HCT116 (cell line): ENCODE results near the gene STRBP. TPM values are rescaled to one million over a fixed set of nuclear protein-coding genes. Genes with fewer than 3 reads are reported as not detected.

Experiments
- ATAC-seq: fragments of 200-7000 bp; cut with Tn5 transposase; 2 replicates; pipeline ENCODE4 v1.9.1; 2020; ENCODE audit warnings: mild to moderate bottlenecking, moderate library complexity
- BruUV-seq: library from RNA; stranded (reverse); fragments of 400-500 nt; replicated peaks from 2 replicates; lab custom pipeline; 2021; lab: Mats Ljungman, UMichigan
- CTCF ChIA-PET: fragments of 300-600 bp; sonication (Branson Sonifier 250); formaldehyde crosslinking; loops from one replicate; lab custom pipeline; 2021; ENCODE audit warnings: antibody characterized with exemption; lab: Charles Lee
- POLR2A ChIA-PET: fragments of 300-600, 350-600 bp; sonication (Branson Sonifier 250); formaldehyde crosslinking; loops from one replicate; lab custom pipeline; 2021; ENCODE audit warnings: antibody characterized with exemption; lab: Charles Lee
- RAD21 ChIA-PET, 2 experiments: fragments of 300-600 bp; sonication (Branson Sonifier 250); formaldehyde crosslinking; loops; one replicate each; lab custom pipeline; 2023; ENCODE audit warnings: low total read pairs in 2 of 2; ENCODE audit not compliant: uncharacterized antibody in 2 of 2, unreplicated experiment in 2 of 2, low non-redundant PET in 1 of 2; lab: Charles Lee
- DNase-seq: peaks from one replicate; pipeline ENCODE4 v3.0.0-alpha.2; 2010; ENCODE audit warnings: low read depth, low spot score
- H2AFZ ChIP-seq: fragments of 200-600 bp; shearing (Covaris generic), sonication (generic); 2 replicates; pipeline ENCODE4 v1.6.1; 2017; ENCODE audit warnings: low read depth, mixed run types, mixed read lengths, antibody characterized with exemption, low read length; ENCODE audit not compliant: poor library complexity, severe bottlenecking
- H3K27ac ChIP-seq: 2 replicates; pipeline ENCODE4 v1.5.1; 2012; ENCODE audit warnings: low read depth, low read length
- H3K27me3 ChIP-seq: fragments of 200-600 bp; sonication (generic); 2 replicates; pipeline ENCODE4 v1.6.1; 2016; ENCODE audit warnings: mixed run types, low read length, mixed read lengths; ENCODE audit not compliant: insufficient read depth
- H3K36me3 ChIP-seq, 2 experiments: fragments of 200-500 bp in 1 of 2; fragments of 200-600 bp in 1 of 2; sonication (Bioruptor generic) in 1 of 2; sonication (generic) in 1 of 2; 2 replicates each; pipeline versions ENCODE4 v1.5.1 to v1.6.1; 2014 to 2016; ENCODE audit warnings: low read length in 2 of 2, inconsistent platforms in 1 of 2, mixed read lengths in 1 of 2, mixed run types in 1 of 2; ENCODE audit not compliant: insufficient read depth in 2 of 2, control insufficient read depth in 1 of 2
- H3K4me1 ChIP-seq, 2 experiments: fragments of 200-600 bp in 1 of 2; sonication (generic) in 1 of 2; 2 replicates each; pipeline versions ENCODE4 v1.5.1 to v1.6.1; 2012 to 2017; ENCODE audit warnings: low read length in 2 of 2, inconsistent platforms in 1 of 2, mild to moderate bottlenecking in 1 of 2, mixed read lengths in 1 of 2, mixed run types in 1 of 2, moderate library complexity in 1 of 2; ENCODE audit not compliant: insufficient read depth in 2 of 2, control insufficient read depth in 1 of 2
- H3K4me2 ChIP-seq: fragments of 200-600 bp; sonication (generic); 2 replicates; pipeline ENCODE4 v1.6.1; 2017; ENCODE audit warnings: mixed run types, low read length, mixed read lengths
- H3K4me3 ChIP-seq, 2 experiments: fragments of 200-600 bp in 1 of 2; sonication (generic) in 1 of 2; replicated peaks in 1 of 2; 2 replicates each; pipeline ENCODE4 v1.5.1; 2011 to 2016; ENCODE audit warnings: low read length in 2 of 2, control low read depth in 1 of 2, low read depth in 1 of 2, mild to moderate bottlenecking in 1 of 2, mixed read lengths in 1 of 2, mixed run types in 1 of 2
- H3K79me2 ChIP-seq: fragments of 200-600 bp; sonication (generic); 2 replicates; pipeline ENCODE4 v1.6.1; 2017; ENCODE audit warnings: mild to moderate bottlenecking, mixed run types, low read length, moderate library complexity, mixed read lengths; ENCODE audit not compliant: insufficient read depth
- H3K9ac ChIP-seq: fragments of 200-600 bp; sonication (generic); 2 replicates; pipeline ENCODE4 v1.6.1; 2016; ENCODE audit warnings: low read length, mixed read lengths
- H3K9me2 ChIP-seq: fragments of 200-600 bp; sonication (generic), shearing (Covaris generic); 2 replicates; pipeline ENCODE4 v1.6.1; 2017; ENCODE audit warnings: mixed run types, mild to moderate bottlenecking, moderate library complexity; ENCODE audit not compliant: insufficient read depth
- H3K9me3 ChIP-seq, 2 experiments: fragments of 200-500 bp in 1 of 2; fragments of 200-600 bp in 1 of 2; sonication (Bioruptor generic) in 1 of 2; sonication (generic) in 1 of 2; 2 replicates each; pipeline ENCODE4 v1.6.1; 2014 to 2017; ENCODE audit warnings: low read length in 2 of 2, mixed read lengths in 2 of 2, inconsistent platforms in 1 of 2, low read depth in 1 of 2, mild to moderate bottlenecking in 1 of 2, mixed run types in 1 of 2, moderate library complexity in 1 of 2; ENCODE audit not compliant: control insufficient read depth in 1 of 2, insufficient read depth in 1 of 2
- H4K20me1 ChIP-seq: fragments of 200-600 bp; sonication (generic), shearing (Covaris generic); 2 replicates; pipeline ENCODE4 v1.6.1; 2017; ENCODE audit warnings: mixed run types, mild to moderate bottlenecking, moderate library complexity; ENCODE audit not compliant: insufficient read depth
- CBX3 ChIP-seq: IDR thresholded peaks from 2 replicates; pipeline ENCODE4 v1.6.1; 2012; ENCODE audit warnings: low read depth
- CEBPB ChIP-seq: IDR thresholded peaks from 2 replicates; pipeline ENCODE4 v1.6.1; 2012; ENCODE audit warnings: low read depth
- EZH2 ChIP-seq: fragments of 200-600 bp; sonication (generic); IDR thresholded peaks from 2 replicates; pipeline ENCODE4 v1.6.1; 2017; ENCODE audit warnings: antibody characterized with exemption, mixed run types
- FOSL1 ChIP-seq: IDR thresholded peaks from 2 replicates; pipeline ENCODE4 v1.6.1; 2012; ENCODE audit warnings: low read depth
- YY1 ChIP-seq: IDR thresholded peaks from 2 replicates; pipeline ENCODE4 v1.6.1; 2011; ENCODE audit warnings: low read length, low read depth, moderate library complexity, mild to moderate bottlenecking; ENCODE audit not compliant: insufficient replicate concordance; ENCODE audit errors: extremely low read depth
- intact Hi-C: fragments of 100-400 bp; cut with micrococcal nuclease; formaldehyde crosslinking; loops from 2 replicates; pipeline ENCODE4 v1.10.0; 2022
- total RNA-seq: library from RNA; stranded (reverse); gene quantifications from one replicate; pipeline ENCODE4 v1.2.1, GENCODE V29; 2021; ENCODE audit not compliant: unreplicated experiment

STRBP gene
- total RNA-seq, 1 experiment from 2014 or later: 30.4 TPM

- Histone ChIP-seq H2AFZ (no peak overlapping the region), H3K27me3 (no peaks in the 10 kb centered on the region), H3K36me3 (0 out of 4 replicates have a peak, but pooled peaks cover 0 to 4% of the 10 kb centered on the region in 2 experiments), H3K9ac (no peak overlapping the region), H3K79me2 (no peaks in the 10 kb centered on the region), H3K4me2 (no peak overlapping the region), H3K4me3 (no peak overlapping the region), H3K9me2 (no peaks in the 10 kb centered on the region), H3K27ac (no peak overlapping the region), H4K20me1 (no peaks in the 10 kb centered on the region), H3K9me3 (no peaks in the 10 kb centered on the region), H3K4me1 (no peaks in the 10 kb centered on the region)
- POLR2A ChIA-PET: no interaction called here
- RAD21 ChIA-PET: no interaction called here
- ATAC-seq (no peak), DNase-seq (no peak)
- BruUV-seq: no TSS peak
- TF ChIP-seq EZH2 (no peak), CEBPB (no peak), CBX3 (no peak), FOSL1 (no peak)
- intact Hi-C loops: no loop called here
- CTCF ChIA-PET: no interaction called here
Measured at GRCh38 chr9:123174079-123174478, 94.3 kb downstream of the STRBP start.

- Histone ChIP-seq H4K20me1 (no peaks in the 10 kb centered on the region), H3K9ac (no peak overlapping the region)
- no TSS peak for BruUV-seq
- no peak for TF ChIP-seq CEBPB
- TF ChIP-seq YY1: no peak
- no peak for TF ChIP-seq FOSL1
- TF ChIP-seq, all 23 proteins: peak for 0
- Histone ChIP-seq H3K27me3 (no peaks in the 10 kb centered on the region), H3K4me3 (no peak overlapping the region), H3K27ac (no peak overlapping the region), H3K36me3 (0 out of 4 replicates have a peak, but pooled peaks cover 0 to 2% of the 10 kb centered on the region in 2 experiments), H2AFZ (no peak overlapping the region), H3K4me1 (no peaks in the 10 kb centered on the region), H3K4me2 (no peak overlapping the region), H3K79me2 (no peaks in the 10 kb centered on the region), H3K9me3 (no peaks in the 10 kb centered on the region), H3K9me2 (no peaks in the 10 kb centered on the region)
- DNase-seq: no peak
- ChIA-PET RAD21 (no interaction called here), CTCF (no interaction called here), POLR2A (no interaction called here)
- no peak for ATAC-seq
- intact Hi-C loops: no loop called here
Measured at GRCh38 chr9:123169926-123170325, 98.5 kb downstream of the STRBP start.
